ENCODE measurements around the gene SCYL2.
A peak's percentile ranks its signal among the peaks of the same experiment; 100 is the strongest.

SCYL2 gene

GRCh38 chr12:100372853-100373640 is 106.1 kb downstream of the SCYL2 start:
- DNase-seq (ENCODE audit: low read depth in 2 of 2) = no peak

DNA sequence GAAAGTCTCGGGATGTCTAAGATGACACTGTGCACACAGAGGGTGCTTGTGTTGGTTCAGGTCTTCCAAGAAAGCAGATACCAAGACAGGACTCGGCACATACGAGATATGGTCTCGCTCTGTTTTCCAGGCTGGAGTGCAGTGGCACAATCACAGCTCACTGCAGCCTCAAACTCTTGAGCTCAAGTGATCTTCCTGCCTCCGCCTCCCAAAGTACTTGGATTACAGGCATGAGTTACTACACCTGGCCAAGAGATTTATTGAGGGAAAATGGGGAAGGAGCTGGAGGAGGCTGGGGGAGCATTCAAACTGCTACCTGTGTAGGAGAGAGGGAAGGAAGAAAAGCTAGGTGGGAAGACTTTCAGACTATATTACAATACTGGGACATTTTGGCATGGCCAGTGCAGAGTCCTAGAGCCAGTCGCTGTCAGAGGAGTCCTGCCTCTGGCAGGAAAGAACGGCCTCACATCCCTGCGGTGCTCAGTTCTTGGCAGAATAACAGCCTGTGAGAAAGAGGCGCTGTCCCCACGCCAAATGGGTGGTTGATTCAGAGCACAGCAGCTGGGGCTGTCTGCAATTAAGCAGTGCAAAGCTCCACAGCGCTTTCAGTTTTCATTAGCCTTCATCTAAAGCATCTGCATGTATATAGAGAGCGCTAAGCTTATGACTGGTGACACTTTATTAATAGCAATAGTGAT is 108.2 kb downstream of the SCYL2 start:
- peak; percentile 11 to 14 for DNase-seq (ENCODE audit: low read depth in 2 of 2)

- no peak for DNase-seq (ENCODE audit: low read depth in 2 of 2)
These were observed 109.2 kb downstream of the SCYL2 start for GRCh38 chr12:100376161-100376560.

- DNase-seq (ENCODE audit: low read depth in 2 of 2) = no peak
These were observed 114.4 kb downstream of the SCYL2 start for GRCh38 chr12:100381379-100381778.

- DNase-seq (ENCODE audit: low read depth in 2 of 2) = no peak
These were observed 115.4 kb downstream of the SCYL2 start for GRCh38 chr12:100382338-100382737.

GRCh38 chr12:100383586-100384558 is 116.9 kb downstream of the SCYL2 start:
- no peak for DNase-seq (ENCODE audit: low read depth in 2 of 2)

DNA sequence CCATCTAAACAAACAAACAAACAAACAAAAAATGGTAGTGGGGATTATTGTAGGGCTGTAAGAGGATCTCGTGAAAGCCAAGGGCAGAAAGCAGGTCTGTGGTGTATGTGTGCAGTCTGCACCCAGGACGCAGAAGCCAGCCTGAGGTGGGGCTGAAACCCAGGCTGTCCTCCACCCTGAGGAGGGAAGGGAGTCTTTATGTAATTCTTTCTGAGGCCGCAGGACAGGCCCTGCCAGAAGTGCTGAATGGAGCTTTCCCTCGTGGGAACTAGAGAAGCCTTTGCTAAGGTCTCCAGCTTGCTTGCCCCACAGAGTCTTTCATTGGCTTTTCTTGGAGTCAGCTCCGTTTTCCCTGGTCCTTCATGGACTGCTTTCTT is 117.6 kb downstream of the SCYL2 start:
- DNase-seq (ENCODE audit: low read depth in 2 of 2) = no peak

GRCh38 chr12:100388382-100388781 is 121.4 kb downstream of the SCYL2 start:
- DNase-seq (ENCODE audit: low read depth in 2 of 2) = no peak

Measured in fibroblast of skin of left quadriceps (primary cell).